ENCODE results near the gene COL1A2.

COL1A2 gene

DNA sequence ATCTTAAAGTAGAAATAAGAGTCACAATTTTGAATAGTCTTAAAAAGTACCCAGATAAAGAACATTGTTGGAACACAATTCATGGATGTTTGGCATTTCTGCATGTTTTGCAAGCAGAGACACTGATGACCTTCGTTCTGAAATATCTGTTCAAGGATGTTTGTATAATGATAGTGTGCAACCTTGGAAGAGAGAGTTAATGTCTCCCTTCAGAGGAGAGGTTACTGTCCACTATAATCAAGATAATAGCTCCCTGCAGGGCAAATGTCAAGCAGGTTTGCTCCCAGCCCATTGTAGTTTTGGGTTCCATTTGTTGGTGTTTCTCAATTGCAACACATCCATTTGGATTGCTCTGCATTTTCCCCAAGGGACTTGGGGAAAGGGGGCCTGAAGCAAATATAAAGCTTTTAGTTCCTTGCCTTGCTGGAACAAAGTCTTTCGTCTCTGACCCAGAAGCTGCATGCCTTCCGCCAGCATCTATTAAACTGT, 45.2 kb downstream of the COL1A2 start:
- DNase-seq = no peak

DNA sequence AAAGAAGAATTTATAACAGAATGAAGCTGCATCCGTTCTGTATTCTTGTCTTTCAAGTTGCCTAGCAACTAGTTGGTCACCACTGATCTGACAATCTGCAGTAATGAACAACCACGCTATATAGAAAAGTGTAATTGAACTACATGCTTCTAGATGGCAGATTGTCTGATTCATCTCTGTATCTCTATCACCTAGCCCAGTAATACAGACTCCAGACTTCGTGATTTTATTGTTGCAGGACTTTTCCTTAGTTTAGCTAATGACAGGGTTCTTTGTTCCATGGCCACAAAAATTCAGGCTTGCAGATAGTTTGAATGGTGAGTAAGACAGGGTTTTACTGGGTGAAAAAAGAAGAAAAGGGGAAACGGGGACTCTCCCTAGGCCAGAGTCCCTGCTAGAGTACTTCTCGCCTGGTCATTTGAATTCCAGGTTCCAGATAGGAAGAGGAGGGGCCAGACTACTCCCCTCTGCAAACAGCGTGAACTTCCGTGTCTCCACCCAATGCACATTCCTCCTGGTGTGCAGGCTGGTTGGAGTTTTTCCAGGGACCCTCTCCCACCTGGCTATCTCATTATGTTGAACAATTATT, 45.9 kb downstream of the COL1A2 start:
- no peak for DNase-seq

DNA sequence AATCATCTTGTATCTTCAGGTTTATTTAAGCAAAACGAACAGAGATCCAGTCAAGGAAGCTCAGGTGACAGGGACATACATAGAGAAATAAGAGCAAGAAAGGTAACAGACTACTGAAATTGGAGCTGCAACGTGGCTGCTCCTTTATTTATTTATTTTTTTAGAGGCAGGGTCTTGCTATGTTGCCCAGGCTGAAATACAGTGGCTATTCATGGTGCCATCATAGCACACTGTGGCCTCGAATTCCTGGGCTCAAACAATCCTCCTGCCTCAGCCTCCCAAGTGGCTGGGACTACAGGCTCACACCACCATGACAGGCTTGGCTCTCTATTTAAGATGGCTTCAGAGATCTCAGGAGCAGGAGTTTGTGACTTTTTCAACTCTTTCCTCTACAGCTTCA, 46.4 kb downstream of the COL1A2 start:
- DNase-seq = no peak

DNA sequence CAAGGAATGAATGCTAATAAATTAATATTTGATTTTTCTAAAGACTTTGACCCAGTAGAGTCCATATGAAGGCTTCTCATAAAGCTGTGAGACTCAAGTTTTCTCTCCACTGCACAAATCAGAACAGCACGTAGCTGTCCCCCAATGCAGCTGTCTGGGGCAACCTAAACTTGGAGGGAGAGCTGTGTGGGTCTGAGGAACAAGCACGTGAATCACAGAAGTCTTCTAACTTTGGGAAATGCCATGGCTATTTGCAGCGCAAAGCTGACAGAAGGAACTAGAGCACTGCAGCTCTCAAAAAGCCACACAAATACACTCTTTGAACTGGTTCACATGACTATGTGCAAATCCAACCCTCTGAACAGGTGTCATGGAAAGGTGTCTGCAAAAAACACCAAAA, 47.9 kb downstream of the COL1A2 start:
- DNase-seq = no peak

DNA sequence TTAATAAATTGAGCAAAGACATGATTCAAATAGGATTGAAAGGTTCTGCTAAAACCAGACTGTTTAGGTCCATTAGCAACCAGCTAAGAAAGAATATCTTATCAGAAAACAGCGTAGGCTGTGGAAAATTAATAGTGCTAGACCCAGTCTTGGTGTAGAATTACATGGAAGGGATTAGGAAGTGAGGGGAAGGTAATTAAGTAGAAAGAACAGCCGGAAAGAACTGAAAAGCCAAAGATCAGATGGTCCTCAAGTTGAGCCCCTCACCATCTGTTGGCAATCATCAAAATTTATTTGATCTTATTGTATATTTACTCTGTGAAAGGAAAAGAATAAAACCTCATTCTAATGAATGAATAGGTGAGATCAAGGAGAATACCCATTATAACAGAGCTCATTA, 50.1 kb downstream of the COL1A2 start:
- no peak for DNase-seq

DNA sequence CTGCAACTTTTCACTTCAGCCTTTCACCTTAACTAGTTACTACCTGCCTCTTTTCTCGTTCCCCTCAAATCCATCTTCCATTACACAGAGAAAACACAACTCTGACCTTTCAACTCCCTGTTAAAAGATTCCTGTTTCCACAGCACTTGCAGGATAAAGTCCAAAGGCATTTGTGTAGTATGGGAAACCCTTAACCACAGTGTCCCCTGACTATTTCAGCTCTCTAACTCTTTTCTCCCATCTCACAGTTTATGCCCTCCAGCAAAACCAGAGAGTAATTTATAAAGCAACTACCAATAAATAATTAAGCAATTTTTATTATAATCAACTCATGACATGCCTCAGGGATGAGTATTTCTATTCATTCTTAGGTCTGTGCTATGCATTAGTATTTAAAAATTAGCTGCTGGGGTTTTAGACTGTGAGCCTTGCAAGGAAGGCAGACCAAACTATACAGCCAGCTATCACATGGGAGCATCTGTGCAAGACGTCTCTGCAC, 51.0 kb downstream of the COL1A2 start:
- DNase-seq = no peak

DNA sequence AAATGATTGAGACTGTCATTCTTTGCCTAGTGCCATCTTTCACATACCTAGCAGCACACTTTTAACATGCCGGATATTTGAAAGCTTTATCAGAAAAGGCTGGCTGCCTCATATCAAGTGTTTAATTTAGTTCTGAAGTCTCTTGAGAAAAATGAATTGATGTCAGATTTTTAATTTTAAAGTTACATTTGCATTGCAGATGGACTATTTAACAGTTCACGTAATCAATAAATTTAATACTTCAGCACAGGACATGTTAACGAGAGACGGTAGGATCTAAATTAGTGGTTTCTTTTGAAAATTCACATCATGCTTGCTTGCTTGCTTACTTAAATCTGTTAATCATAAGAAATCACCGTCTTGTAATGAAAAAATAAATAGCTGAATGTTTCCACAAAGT, 51.6 kb downstream of the COL1A2 start:
- no peak for DNase-seq

DNA sequence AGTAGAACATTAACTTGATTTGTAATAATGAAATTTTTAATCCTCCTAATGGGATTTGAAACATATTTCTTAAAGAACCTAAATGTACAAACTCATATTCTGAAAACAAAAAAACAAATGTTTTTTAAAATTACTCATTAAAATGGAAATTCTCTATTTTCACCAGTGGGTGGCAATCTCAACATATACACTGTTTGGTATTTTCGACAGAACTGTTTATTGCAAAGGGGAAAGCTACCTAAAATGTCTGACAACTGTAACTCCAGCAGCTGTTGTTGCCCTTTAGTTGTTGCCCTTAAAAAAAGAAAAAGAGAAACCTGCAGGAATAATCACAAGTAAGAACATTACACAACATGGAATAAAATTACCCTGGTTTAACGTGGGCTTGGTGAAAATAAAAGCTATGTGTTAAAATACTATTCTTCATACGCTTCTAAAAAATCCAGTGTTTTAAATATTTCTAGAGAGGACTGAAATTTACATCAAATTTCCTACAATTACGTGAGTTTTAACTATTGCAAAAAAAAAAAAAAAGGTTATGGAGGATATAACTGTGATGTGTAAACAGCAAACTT, 54.5 kb downstream of the COL1A2 start:
- no peak for DNase-seq

DNA sequence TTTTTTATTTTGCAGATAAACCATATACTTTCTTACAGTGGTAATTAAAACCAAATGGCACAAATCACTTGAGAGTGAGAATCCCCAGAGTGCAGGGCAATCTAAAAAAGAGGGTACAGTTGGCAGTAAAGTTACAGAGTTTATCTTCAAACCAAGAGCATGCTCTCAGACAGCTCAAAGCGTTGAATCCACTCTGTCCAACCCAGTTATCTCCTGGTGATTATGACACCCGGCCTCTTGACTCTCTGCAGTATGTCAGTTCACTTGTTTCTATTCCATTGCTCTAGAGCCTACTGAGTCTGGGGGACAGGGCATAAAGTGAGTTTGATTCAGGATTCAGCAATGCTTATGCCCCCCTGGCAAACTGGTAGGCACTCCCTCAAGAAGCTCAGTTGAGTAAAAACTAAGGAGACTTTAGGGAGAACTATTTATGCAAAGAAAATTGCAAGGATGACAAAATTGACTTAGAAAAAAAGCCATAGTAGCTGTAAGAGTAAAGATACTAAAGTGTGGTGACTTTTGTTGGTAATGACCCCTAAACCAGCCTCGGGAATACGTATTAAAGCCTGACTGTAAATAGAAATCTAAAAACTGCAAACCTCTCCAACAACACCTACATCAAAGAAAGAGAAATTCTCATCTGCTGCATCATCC, 55.5 kb downstream of the COL1A2 start:
- no peak for DNase-seq

DNA sequence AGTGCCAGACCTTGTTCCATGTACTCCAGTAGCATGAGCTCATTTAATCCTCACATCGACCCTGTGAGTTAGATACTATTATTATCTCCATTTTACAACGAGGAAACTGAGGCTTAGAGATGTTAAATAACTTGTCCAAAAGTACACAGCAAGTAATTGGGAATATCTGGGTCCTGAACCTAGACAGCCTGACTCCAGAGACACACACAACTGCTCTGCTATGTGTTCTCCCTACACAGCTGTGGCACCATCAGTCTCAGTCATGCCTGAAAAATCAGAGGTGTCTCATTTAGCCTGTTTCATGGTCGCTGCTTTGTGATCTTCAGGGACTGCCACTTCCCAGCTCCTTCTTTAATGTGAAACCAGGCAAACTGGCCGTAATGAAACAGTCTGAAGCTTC, 56.5 kb downstream of the COL1A2 start:
- DNase-seq = no peak

DNA sequence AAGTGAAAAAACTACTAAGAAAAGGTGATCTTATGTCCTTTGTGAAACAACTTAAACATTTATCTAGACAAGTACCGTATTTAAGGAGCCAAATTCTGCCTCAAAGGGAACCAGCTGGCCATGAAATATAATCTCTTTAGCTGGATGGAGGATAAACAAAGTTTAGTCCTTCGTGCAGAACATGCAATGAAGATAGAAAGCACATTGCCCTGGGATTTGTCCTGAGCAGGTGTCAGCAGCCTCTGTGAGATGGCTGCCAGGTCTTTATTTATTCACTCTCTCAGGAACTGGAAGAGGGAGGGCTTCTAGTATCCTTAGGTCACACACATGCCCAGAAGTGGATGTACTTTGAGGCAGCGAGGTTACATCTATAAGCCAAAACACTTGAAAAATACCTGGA, 57.5 kb downstream of the COL1A2 start:
- no peak for DNase-seq

DNA sequence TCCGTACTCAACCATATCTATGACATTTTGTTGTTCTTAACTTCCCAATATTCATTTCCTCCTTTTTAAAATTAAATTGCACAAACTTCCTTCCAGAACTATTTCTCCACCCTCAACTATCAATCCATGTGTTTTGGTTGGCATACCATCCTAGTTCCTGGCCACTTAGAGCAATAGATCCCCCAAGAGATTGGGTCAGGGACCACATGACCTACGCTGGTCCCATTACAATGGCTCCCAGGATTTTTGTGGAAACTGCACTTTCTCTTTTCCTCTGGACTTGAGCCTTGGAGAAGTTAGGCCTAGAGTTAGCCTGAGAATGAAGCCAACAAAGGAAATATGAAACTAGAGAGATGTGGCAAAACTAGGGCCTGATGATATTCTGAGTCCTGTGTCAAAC, 59.2 kb downstream of the COL1A2 start:
- DNase-seq = no peak

DNA sequence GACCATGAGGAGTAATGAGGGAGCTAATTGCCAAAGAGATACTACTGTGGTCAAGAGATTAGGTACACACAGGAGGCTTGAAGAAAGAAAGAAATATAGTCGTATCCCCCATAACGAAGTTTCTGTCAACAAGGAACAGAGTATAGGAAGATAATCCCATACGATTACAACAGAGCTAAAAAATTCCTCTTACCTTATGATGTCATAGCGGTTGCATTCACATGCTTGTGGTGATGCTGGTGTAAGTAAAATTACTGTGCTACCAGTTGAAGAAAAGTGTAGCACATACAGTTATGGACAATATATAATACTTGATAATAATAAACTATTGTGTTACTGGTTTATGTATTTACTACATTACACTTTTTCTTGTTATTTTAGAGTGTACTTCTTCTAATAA, 63.3 kb downstream of the COL1A2 start:
- DNase-seq = no peak

DNA sequence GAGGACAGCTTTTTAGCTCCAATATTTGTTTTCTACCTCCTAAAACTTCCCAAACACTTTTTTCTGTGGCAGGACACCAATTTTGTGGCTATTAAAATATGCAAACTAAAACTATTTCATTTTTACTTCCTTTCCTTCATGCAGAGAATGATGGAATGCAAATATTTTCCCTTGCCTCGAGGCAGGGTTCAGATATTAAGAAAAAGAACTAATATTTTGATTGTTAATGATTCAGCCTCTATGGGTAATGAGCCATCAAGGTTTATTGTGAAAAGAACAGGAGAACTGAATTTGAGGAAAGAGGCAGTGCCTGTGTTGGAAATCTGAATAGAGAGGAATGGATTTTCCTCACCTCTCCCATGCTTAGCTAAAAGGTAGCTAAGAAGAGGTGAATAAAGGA, 71.8 kb downstream of the COL1A2 start:
- DNase-seq = no peak

DNA sequence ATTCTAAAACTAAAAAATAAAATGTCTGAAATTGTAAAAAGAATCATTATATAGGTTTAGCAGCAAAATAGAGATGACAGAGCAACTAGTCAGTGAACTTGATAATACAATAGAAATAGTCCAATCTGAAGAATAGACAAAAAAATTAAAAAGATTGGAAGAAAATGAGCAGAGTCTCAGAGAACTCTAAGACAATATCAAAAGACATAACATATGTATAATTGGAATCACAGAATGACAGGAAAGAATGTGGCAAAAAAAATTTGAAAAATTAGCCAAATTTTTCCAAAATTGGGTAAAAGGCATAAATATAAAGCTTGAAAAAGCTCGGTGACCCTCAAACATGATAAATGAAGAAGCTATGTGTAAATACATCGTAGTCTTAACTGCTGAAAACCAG, 76.9 kb downstream of the COL1A2 start:
- no peak for DNase-seq

DNA sequence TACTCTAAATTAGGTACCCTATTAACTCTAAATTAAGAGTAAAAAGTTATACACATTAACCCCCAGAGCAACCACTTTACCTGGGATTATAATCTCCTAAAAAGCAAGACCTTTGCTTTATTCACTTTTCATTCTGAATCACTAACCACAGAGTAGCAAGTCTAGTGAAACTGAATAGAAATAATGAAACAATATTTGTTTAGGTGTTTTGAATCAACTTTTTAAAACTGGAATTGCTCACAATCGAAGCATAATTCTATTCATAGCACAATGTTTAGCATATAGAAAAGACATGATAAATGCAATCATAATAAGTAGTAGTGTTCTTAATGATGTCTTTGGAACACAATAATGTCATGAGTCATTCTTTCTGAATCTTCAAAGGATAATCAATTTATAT, 77.9 kb downstream of the COL1A2 start:
- no peak for DNase-seq

DNA sequence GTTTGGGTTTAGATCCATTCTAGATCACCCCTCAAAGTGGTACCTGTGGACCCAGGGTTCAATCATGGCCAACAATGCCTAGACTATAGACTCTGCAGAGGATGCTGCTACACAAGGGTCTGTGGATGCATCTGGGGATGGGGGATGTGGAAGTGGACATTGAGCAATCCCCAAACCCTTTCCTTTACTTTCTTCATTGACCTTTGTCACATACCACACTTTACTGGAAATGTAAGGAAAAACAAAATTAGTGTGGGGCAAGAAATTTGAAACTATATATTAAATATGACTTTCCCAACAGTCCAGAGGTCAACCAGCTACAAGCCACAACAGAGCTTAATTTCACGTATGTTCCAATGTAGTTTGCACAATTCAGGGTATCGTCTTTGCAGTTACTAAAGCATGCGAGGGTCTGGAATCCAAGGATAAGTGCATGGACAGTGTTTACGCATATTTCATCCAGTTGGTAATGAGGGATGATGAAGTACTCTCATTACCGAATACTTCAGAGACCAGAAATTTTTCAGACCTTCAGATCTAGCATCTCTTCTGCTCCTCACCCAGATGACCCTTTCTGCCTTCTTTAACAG, 81.7 kb downstream of the COL1A2 start:
- no peak for DNase-seq

DNA sequence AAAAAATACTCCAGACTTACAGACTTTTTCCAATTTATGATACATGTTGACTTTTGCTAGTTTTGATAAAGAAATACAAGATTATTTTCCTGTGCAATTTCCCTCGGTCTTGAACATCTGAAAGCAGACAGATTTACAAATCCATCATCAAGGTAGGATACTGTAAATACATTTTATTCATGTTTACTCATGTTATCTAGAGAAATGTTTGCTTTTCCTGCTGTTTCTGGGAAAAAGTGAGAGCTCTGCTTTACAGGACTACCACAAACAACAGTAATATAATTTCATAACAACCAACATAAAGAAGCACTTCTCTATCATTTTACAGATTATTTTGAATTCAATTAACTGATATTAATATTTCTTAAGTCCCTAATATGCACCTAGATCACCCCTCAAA, 83.2 kb downstream of the COL1A2 start:
- DNase-seq = no peak

DNA sequence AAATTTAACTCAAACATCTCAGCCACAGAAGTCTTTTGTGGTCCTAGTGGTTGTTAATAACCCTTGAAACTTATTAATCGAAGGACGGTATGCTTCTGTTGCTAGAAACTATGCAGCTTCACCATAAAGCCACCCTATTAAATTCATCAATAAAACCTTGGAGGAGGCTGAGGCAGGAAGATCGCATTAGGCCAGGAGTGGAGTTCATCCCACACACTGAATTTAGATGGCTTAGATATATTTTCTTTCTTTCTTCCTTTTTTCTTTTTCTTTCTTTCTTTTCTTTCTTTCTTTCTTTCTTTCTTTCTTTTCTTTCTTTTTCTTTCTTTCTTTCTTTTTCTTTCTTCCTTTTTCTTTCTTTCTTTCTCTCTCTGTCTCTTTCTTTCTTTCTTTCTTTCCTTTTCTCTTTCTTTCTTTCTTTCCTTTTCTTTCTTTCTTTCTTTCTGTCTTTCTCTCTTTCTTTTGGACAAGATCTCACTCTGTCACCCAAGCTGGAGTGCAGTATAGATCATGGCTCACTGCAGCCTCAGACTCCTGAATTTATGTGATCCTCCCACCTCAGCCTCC, 84.0 kb downstream of the COL1A2 start:
- no peak for DNase-seq

Data from activated gamma-delta T cell treated with Interleukin-2 at 50 U/mL for 16 hours (primary cell).